Stimulated activated CD4-positive, alpha-beta T cell treated with anti-CD3 and anti-CD28 coated beads, Interleukin-4, amount 100 ng/mL, for 24 hours (primary cell): ENCODE measurements around the gene STYXL1.

Source experiments
- DNase-seq: peaks from one replicate; pipeline ENCODE4 v3.0.0-alpha.2; 2020

STYXL1 gene

DNA sequence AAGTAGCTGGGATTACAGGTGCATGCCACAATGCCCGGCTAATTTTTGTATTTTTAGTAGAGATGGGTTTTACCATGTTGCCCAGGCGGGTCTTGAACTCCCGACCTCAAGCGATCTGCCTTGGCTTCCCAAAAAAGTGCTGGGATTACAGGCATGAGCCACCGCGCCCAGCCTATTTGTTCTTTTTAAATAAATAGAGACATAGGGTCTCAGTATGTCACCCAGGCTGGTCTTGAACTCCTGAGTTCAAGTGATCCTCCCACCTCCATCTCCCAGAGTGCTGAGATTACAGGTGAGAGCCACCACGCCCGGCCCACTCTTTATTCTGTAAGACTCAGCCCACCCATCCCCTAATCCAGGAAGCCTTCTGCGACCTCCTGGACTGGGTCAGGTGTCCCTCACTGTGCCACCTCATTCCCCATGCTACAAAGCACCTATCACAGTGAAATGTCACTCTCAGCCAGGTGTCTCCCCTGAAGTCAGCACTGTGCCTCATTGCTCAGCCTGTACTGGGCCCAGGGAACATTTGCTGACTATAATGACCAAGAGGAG lies 56.2 kb downstream of the STYXL1 start:
- no peak for DNase-seq

DNA sequence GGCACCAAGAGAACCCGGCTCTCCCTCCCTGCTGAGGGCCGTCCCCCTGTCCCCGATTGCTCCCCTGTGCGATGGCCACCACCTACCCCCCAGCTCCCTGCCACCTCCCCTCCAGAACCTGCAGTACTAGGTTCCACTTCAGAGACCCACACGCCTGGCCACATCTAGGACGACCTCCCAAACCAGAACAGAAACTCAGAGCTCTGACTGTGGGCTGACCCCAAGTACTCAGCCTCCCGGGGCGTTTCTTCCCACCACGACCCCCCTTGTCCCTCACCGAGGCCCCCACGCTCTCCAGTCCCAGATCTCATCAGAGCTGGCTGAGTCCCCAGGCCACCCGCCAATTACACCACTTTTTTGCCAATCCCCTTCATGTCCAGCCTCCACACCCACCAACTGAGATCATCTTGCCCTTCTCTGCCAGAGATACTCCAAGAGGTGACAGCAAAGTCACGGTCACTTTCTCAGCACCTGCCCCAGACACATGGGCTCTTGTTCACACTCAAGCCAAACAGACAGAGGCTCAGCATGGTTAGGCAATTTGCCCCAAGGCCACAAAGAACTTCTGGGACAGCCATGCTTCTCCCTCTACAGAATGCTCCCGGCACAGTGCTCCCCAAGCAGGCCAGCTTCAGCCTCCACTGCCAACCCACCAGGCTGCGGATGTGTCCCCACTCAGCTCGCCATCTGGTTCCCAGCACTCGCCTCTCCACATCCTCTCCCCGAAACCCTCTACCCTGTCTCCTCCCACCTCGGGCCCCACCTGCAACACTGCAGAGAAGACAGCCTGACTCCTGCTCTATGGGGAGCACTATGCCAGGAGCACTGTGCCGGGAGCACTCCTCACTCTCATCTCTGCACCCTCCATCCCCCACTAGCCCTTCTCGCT lies 58.1 kb downstream of the STYXL1 start:
- no peak for DNase-seq

DNA sequence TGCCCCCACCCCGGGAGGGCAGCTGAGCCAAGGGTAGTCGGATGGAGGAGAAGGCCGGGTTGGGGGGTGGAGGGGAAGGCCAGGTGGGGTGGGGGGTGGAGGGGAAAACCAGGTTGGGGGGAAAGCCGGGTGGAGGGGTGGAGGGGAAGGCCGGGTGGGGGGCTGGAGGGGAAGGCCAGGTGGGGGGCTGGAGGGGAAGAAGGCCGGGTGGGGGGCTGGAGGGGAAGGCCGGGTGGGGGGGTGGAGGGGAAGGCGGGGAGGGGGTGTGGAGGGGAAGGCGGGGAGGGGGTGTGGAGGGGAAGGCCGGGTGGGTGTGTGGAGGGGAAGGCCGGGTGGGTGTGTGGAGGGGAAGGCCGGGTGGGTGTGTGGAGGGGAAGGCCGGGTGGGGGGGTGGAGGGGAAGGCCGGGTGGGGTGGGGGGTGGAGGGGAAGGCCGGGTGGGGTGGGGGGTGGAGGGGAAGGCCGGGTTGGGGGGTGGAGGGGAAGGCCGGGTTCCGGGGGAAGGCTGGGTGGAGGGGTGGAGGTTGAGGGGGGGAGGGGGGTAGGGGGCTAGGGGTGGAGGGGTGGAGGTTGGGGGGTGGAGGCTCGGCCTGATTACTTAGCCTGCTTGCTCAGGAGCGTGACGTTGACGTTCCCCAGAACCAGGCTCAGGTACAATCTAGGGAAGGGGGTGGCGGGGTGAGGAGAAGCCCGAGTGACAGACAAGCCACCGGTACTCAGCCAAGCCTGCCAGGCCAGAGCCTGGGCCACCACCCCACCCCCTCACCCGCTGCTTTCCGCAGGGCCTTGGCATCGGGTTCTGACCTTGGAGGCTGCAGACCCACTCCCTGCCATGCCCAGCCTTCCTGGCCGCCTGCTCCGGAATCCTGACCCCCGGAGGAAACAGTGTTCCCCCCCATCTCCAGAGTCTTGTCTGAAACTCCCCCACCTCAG lies 59.0 kb downstream of the STYXL1 start:
- DNase-seq = no peak

DNA sequence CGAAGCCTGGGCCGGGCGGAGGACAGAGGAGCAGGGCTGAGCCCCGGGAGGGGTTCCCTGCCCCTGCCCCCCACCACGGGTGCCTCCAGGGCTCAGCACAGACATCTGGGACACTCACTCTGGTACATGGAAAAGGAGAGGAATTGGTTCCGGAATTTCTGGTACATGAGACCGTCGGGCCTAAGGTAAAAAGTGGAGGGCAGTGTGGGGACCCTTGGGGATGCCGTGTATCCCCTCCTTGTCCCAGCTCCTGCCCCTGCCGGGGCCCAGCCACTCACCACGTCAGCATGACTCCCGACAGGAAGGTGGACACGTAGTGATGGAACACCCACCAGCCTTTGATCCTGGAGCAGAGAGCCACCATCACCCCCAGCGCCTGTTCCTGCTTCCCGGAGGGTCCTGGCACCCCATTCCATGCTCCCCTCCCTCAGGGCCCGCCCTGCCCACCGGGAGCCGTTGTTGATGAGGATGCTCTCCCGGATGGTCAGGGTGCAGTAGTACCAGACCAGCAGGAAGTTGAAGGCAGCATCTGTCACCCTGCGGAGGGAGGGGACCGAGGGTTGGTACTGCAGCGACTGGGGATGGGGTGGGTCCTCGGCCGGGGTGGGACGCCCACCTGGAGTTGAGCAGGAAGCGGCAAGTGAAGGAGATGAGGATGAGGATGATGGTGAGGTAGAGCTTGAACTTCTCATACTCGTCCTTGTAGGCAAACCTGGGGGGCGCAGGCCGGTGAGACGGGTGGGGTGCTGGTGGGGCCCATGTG lies 59.8 kb downstream of the STYXL1 start:
- DNase-seq = no peak

DNA sequence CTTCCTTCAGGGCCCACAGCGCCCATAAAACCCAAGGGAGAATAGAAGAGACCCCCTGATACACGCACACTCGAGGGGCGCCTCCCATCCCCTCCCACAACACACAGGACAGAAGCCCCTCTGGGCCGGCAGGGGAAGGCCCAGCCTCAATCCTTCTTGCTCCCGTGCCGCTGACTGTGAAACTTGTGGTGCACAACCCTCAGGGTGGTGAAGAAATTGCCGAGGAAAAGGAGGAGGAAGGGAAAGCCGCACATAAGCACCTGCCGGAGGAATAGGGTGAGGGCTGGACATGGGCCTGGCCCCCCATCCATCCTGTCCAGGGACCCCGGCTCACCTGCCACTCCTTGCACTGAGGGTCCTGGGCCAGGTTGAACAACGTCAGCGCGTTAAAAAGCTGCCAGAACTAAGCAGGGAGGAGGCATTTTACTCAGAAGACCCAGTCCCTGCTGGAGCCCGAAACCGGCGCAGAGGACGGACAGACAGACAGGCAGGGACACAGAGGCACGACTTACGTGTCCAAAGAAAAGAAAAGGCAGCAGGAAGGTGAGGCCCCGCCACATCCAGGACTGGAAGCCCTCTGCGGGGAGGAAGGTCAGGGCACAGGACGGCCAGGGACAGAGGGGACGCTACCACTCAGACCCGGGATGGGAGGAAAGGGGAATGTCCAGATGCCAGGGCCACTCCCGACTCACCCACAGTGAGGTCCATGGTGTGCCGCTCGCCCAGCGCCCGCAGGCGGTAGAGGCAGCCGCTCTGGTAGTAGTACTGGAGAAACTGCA lies 60.6 kb downstream of the STYXL1 start:
- no peak for DNase-seq

DNA sequence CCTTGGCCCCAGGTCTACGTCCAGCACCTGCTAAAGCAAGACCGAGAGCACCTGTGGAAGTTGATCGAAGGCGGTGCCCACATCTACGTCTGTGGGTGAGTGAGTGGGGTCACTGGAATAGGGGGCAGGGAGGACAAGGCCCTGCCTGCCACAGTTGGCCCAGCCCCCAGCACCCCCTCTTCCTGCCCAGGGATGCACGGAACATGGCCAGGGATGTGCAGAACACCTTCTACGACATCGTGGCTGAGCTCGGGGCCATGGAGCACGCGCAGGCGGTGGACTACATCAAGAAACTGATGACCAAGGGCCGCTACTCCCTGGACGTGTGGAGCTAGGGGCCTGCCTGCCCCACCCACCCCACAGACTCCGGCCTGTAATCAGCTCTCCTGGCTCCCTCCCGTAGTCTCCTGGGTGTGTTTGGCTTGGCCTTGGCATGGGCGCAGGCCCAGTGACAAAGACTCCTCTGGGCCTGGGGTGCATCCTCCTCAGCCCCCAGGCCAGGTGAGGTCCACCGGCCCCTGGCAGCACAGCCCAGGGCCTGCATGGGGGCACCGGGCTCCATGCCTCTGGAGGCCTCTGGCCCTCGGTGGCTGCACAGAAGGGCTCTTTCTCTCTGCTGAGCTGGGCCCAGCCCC lies 61.5 kb downstream of the STYXL1 start:
- no peak for DNase-seq

DNA sequence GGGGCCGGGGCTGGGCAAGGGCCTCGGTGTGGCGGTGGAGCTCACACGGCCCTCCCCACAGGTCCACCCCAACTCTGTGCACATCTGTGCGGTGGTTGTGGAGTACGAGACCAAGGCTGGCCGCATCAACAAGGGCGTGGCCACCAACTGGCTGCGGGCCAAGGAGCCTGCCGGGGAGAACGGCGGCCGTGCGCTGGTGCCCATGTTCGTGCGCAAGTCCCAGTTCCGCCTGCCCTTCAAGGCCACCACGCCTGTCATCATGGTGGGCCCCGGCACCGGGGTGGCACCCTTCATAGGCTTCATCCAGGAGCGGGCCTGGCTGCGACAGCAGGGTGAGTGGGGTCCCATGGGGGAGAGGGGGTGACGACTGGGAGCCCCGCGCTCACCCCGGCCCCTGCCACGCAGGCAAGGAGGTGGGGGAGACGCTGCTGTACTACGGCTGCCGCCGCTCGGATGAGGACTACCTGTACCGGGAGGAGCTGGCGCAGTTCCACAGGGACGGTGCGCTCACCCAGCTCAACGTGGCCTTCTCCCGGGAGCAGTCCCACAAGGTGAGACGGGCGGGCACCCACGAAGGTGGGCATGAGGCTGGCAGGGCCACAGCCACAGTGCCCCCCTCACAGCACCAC lies 62.2 kb downstream of the STYXL1 start:
- no peak for DNase-seq

DNA sequence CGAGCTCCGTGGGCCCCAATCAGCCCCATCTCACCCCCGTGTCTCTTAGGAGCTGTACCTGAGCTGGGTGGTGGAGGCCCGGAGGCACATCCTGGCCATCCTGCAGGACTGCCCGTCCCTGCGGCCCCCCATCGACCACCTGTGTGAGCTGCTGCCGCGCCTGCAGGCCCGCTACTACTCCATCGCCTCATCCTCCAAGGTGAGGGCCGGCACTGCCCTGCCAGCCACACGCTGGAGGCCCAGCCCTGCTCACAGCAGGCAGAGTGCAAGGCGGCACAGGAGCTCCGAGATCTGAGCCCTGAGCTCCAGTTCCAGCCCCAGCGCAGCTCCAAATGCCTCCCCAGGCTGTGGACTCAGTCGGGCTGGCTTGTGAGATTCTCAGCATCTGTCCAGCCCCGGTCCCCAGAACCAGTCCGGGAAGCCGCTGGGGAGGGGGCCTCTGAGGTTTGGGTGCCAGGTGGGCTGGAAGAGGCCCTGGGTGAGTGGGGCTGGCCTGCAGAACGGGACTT lies 62.7 kb downstream of the STYXL1 start:
- no peak for DNase-seq

DNA sequence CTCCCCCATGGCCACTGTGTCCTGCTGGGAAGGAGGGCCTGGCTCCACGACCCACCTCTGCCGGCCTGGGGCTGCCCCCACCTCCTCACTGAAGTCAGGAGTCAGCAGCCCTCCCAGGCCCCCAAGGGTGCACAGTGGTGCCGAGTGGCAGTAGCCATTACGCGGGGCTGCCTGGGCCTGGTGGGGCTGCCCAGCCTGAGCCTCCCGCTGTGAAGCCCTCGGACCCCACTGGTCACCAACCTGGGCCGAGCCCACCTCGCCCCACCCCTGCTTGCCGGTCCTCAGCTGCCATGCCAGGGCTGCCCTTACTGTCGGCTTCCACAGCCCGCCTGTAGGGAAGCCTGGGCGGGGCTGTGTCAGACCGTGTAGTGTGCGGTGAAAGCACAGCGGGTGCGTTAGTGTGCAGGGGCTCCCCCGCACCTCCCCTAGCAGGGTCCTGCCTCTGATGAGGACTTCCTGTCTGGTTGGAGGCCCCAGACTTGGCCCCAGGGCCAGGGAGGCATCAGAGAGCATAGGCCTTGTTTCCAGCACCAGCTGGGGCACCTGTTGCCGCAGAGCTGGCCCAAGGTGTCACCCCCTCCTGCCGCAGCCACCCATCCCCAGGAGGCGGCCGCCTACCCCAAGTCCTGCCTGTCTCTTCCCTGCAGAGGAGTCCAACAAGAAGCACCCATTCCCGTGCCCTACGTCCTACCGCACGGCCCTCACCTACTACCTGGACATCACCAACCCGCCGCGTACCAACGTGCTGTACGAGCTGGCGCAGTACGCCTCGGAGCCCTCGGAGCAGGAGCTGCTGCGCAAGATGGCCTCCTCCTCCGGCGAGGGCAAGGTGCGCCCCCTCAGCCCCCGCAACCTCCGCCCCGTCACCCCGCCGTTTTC lies 63.4 kb downstream of the STYXL1 start:
- DNase-seq = no peak

DNA sequence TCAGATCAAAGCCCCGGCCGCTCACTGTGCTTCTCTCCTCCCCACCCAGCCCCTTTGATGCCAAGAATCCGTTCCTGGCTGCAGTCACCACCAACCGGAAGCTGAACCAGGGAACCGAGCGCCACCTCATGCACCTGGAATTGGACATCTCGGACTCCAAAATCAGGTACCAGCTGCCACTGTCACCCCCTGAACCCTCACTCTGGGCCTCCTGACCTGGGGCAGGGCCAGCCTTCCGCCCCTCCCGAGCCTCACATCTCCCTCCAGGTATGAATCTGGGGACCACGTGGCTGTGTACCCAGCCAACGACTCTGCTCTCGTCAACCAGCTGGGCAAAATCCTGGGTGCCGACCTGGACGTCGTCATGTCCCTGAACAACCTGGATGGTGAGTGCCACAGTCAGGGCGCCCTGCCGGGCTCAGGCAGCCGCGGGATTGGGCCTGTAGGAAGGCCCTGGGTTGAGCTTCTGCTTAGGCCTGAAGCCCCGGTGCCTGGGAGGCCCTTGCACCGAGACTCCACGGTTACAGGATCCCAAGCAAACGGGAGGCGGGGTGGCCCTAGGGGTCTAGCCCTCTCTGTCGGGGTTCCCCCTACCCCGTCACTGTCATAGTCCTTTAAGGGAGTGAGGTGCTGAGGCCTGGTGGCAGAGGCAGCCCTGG lies 64.2 kb downstream of the STYXL1 start:
- DNase-seq = no peak

DNA sequence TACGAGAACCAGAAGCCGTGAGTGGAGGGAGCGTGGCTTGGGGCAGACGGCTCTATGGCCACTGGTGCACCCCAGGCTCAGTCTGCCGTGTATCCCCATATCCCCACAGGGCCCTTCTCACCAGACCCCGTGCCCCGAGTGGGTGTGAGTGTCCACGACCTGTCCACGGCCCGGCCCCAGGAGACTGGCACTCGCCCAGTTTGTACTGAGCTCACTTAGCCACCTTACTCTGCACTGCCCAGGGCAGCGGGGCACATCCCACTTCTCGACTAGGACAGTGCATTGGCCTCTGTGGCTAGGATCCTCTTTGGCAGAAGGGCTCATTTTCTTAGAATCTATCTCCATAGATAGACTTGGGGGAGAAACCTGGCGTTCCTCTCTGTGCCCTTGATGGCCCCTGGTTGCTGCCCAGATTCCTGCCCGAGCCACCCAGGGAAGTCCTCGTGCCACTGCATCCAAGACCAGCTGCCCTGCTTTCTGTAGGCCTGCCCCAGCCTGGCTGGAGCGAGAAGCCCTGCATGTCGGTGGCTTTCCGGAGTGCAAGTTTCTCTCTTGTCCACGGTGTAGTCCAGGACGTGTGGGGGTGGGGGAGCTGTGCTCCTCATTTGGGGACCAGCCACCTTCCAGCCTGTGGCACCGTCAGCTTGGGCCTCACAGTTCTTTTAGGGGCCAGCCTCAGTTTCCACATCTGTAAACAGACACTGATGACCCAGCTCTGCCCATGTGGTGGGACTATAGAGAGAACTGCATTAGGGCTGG lies 65.3 kb downstream of the STYXL1 start:
- DNase-seq = no peak

DNA sequence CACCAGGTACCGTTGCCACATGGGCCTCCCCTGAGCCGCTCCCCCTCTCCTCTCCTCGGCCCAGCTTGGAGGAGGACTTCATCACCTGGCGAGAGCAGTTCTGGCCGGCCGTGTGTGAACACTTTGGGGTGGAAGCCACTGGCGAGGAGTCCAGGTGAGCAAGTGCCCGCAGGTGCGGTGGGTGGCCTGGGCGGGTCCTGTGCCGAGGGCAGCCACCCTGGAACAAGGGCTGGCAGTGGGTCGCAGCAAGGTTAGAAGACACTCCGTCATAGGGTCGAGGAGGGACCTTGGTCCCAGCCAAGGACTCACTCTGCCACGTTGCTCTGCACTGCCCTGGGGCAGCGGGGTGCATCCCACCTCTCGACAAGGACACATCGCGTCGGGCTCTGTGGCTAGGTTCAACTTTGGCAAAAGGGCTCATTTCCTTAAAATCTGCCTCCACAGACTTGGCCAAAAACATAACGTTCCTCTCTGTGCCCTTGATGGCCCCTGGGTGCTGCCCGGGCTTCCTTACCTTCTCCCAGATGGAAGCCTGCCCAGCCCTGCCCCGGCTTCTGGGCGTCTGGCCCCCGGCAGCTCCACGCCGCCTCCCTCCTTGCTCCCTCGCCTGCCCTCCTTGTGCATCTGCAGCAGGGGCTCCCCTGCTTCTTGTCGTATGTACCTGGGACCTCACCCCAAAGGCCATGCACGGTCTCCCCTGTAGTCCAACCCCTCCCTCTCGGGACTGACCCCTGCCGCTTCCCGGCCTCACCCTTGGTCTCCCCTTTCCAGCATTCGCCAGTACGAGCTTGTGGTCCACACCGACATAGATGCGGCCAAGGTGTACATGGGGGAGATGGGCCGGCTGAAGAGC lies 66.1 kb downstream of the STYXL1 start:
- no peak for DNase-seq

DNA sequence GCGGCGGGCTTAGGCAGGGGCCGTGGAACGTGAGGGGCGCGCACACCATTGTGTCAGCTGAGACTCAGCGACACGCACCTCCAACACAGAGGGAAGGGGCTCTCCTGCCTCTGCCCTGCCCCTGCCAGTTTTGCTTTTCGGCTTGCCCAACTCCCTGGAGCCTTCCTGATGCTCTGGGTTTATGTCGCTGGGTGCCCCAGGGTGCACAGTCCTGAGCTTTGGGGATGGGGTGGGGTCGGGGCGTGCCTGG lies 66.7 kb downstream of the STYXL1 start:
- DNase-seq = no peak

DNA sequence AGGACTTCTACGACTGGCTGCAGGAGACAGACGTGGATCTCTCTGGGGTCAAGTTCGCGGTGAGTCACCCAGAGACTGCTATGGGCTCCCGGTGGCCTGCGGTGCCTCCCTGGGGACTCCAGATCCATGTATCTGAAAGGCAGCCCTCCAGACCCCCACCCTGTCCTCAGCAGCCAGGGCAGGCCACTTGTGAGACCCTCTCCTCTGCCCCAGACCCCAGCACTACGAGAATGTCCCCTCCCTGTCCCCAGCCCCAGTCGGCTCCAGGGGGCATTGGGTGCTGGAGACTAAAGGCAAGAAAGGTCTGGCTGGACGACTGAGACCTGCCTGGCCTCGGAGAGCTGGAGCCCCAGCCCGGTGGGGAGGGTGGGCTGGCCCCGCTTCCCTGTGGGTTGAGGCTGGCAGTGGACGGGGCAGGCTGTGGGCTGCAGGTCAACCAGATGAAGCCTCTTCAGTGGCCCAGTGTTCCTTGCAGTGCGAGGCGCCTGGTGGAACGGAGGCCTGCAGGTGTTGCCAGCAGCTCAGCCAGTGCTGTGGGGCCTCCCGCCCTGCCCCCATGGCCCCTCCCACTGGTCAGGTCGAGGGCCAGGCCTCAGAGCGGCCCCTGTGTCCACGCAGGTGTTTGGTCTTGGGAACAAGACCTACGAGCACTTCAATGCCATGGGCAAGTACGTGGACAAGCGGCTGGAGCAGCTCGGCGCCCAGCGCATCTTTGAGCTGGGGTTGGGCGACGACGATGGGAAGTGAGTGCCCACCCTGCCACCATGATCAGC lies 67.2 kb downstream of the STYXL1 start:
- DNase-seq = no peak

DNA sequence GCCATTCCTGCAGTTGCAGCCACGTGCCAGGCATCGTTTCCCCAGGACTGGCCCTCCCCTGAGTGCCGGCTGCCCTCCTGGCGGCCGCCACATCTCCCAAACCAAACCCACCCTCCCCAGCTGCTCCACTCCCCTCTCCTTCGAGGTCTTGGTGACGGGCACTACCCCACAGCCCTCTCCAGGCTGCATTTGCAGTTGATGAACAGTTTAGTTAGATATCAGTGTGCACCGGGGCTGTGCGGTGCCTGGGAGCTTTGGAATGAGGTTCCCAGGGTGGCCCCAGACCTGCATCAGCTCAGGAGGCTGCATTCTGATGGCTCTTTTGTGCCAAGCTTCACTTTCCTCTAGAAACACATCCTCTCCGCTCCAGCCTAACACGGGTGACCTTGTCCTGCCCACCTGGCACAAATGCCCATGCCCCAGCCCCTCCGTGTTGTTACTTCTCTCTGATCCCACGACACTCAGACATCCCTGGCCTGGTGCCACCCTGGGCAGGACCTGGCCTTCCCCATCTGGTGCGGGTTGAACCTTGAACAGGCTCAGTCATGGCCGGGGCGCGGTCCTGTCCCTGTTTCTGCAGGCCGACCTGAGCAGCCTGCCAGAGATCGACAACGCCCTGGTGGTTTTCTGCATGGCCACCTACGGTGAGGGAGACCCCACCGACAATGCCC lies 67.9 kb downstream of the STYXL1 start:
- no peak for DNase-seq

DNA sequence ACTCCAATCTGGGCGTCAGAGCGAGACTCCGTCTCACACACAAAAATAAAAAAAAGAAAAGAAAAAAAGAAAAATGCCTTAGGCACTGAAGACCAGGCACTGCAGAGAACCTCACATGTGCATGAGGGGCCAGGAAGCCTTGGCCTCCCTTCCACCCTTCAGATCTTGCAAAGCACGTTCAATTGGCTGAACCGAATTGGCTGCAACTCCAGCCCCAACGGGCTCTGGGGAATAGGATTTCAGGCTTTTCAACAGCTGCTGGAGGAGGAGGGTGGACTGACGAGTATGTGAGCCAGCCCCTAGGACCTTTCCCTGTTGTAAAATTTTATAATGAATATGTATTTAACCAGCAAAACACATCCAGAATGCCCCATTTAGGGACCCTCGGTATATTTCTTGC lies 70.1 kb downstream of the STYXL1 start:
- DNase-seq = no peak
